ENCODE data around the gene LGR4. TPM values are rescaled to one million over a fixed set of nuclear protein-coding genes. Genes with fewer than 3 reads are reported as not detected.

LGR4 gene
- total RNA-seq, 1 donor from 2014 or later: 17.4 TPM

DNA sequence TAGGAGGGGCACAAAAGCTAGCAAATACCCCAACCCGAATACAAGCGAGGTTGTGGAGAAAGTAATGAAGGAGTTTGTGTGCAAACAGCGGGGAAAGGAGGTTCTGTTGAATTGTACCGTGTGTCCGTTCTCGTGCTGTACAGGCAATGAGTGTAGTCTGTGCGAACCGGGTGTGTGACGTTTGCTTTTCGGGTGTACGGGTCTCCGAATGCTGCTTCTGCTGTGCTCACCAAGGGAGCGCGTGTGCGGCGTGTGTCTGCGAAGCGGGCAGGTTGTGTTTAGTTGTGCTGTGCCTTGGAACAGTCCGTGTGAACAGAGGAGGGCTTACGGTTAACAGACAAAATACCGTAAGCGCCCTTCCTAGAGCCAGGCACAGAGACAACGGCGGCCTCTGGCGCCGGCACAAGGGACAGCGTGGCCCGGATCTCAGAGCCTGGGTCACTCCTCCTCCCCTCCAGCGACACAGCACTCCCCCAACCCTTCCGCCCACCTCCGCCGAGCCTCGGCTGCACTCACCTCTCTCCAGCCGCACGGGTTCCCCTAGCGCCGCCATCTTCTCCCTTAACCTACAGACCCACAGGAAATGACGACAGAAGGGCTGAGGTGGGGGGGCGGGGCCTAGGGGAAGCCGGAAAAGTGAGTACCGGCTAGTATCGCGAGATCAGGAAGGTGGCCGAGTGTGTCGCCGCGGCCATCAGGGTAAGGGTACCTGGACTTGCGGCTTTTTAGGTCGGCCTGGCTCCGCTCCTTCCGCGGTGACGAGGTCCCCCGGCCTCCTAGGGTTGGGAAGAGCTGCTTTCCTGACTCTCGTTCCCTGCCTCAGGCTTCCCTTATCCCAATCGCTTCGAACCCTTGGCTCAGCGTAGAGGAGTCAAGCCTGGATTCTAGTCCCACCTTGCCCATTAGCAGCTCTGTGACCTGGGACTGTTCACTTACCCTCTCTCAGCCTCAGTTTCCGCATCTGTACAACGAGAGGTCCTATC lies 33.9 kb upstream of the LGR4 start, which contains the start of gene LIN7C:
LIN7C (minus strand) TSS at position 570 of the 983 bp plus-strand sequence; CDS start at position 553, 17 bp downstream.
- FAIRE-seq (no peak), DNase-seq (ENCODE audit: low read depth) (peak; percentile 86)
- Histone ChIP-seq H3K36me3 (ENCODE audit: control insufficient read depth, insufficient read depth, low read length) (peaks cover 2% of the 10 kb centered on the region), H3K4me3 (ENCODE audit: low read depth, low read length) (peak within 1 kb of the TSS; percentile 60), H3K27me3 (ENCODE audit: control insufficient read depth, insufficient read depth, low read length) (no peaks in the 10 kb centered on the region)
- TF ChIP-seq, protein P1, sequence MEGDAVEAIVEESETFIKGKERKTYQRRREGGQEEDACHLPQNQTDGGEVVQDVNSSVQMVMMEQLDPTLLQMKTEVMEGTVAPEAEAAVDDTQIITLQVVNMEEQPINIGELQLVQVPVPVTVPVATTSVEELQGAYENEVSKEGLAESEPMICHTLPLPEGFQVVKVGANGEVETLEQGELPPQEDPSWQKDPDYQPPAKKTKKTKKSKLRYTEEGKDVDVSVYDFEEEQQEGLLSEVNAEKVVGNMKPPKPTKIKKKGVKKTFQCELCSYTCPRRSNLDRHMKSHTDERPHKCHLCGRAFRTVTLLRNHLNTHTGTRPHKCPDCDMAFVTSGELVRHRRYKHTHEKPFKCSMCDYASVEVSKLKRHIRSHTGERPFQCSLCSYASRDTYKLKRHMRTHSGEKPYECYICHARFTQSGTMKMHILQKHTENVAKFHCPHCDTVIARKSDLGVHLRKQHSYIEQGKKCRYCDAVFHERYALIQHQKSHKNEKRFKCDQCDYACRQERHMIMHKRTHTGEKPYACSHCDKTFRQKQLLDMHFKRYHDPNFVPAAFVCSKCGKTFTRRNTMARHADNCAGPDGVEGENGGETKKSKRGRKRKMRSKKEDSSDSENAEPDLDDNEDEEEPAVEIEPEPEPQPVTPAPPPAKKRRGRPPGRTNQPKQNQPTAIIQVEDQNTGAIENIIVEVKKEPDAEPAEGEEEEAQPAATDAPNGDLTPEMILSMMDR (IDR thresholded peaks at IDR 0.05; ENCODE audit: insufficient read depth, low read length, severe bottlenecking): no peak

DNA sequence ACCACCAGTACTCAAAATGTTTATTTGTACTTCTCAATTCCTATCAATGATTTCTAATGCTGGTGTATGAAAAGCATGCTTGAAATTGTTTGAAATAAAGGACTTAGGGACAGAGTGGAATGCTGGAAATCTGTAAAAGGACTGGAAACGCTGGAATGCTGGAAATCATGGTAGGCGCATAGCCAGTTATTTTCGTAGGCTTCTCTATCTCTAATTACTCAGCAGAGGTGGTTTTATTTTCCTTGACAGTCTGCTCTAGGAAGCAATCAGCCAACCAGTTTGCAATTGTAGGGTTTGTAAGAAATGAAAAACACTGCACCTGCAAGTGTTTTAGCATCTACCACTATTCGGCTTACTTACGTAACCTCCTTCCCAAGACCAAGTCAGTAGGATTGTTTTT lies 33.2 kb upstream of the LGR4 start:
- TF ChIP-seq, protein P1 (IDR thresholded peaks at IDR 0.05; ENCODE audit: insufficient read depth, low read length, severe bottlenecking): no peak
- H3K36me3 ChIP-seq (ENCODE audit: control insufficient read depth, insufficient read depth, low read length): no peaks in the 10 kb centered on the region
- H3K27me3 ChIP-seq (ENCODE audit: control insufficient read depth, insufficient read depth, low read length): no peaks in the 10 kb centered on the region
- FAIRE-seq (no peak), DNase-seq (ENCODE audit: low read depth) (no peak)
- peak overlapping the region; percentile 60 for H3K4me3 ChIP-seq (ENCODE audit: low read depth, low read length)

DNA sequence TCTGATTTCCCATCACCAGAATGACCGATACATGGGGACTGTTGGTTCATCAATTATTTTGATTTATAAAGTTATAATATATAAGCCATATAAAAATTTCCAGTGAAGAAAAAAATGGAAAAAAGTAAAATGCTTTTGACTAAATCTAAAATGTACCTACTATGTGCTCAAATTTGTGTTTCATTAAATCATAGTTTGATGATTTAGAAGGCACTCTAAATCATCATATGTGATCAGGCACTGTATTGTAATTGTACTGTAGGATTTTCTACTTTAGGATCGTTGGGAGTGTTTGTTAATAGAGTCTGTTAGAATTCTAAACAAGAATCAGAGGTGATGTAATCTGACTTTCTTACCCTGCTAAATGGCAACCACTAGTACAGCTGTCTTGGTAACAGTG lies 31.6 kb upstream of the LGR4 start:
- TF ChIP-seq, protein P1 (IDR thresholded peaks at IDR 0.05; ENCODE audit: insufficient read depth, low read length, severe bottlenecking): no peak
- H3K36me3 ChIP-seq (ENCODE audit: control insufficient read depth, insufficient read depth, low read length): peaks cover 3% of the 10 kb centered on the region
- DNase-seq (ENCODE audit: low read depth) (no peak), FAIRE-seq (no peak)
- H3K27me3 ChIP-seq (ENCODE audit: control insufficient read depth, insufficient read depth, low read length): no peaks in the 10 kb centered on the region
- no peak overlapping the region for H3K4me3 ChIP-seq (ENCODE audit: low read depth, low read length)

DNA sequence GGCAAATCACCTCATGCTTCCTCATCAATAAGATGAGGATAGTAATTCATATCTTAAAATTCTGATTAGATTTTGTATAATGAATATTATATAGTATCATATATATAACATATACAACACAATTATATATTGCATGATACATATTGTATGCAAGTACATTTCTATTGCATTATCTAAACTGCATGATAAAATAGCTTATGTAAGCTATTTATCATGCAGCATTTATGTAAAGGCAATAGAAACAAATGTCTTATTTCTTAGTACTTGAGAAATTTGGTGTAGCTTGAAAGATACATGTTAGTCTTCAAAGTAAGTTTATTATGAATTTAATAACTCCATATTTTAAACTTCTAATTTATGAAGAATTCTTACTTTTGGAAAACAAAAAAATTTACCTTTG lies 28.5 kb upstream of the LGR4 start:
- DNase-seq (ENCODE audit: low read depth): no peak
- TF ChIP-seq, protein P1 (IDR thresholded peaks at IDR 0.05; ENCODE audit: insufficient read depth, low read length, severe bottlenecking): no peak
- peaks cover 3% of the 10 kb centered on the region for H3K36me3 ChIP-seq (ENCODE audit: control insufficient read depth, insufficient read depth, low read length)
- FAIRE-seq: no peak
- H3K27me3 ChIP-seq (ENCODE audit: control insufficient read depth, insufficient read depth, low read length): no peaks in the 10 kb centered on the region
- H3K4me3 ChIP-seq (ENCODE audit: low read depth, low read length): no peak overlapping the region

DNA sequence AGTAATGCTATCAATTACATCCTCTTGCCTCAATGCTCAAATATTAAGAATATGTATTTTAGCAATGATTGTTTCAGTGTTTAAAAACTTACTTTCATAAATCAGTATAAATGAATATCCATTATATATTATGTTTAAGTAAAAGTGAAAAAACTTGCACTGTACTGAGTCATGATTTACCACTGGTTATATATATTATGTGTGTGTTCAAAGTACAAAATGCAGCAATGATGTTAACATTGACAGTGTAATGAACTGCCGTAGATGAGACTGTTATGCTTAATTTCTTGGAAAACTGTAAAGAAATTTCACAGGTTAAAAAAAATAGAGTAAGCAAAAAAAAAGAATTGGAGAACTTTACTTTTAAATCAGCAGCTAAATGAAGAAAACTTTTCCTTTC lies 25.3 kb upstream of the LGR4 start:
- Histone ChIP-seq H3K36me3 (ENCODE audit: control insufficient read depth, insufficient read depth, low read length) (peaks cover 4% of the 10 kb centered on the region), H3K27me3 (ENCODE audit: control insufficient read depth, insufficient read depth, low read length) (no peaks in the 10 kb centered on the region), H3K4me3 (ENCODE audit: low read depth, low read length) (no peak overlapping the region)
- TF ChIP-seq, protein P1 (IDR thresholded peaks at IDR 0.05; ENCODE audit: insufficient read depth, low read length, severe bottlenecking): no peak
- DNase-seq (ENCODE audit: low read depth) (no peak), FAIRE-seq (no peak)

All from bronchial epithelial cell (primary cell).